Panc1 (cell line): ENCODE results near the gene TMEM98.

Experiments
- CTCF ChIP-seq: fragments of 450-650 bp; IDR thresholded peaks from 2 replicates; pipeline ENCODE4 v1.5.1; 2017; ENCODE audit warnings: mild to moderate bottlenecking
- POLR2AphosphoS5 ChIP-seq: IDR thresholded peaks from 2 replicates; pipeline ENCODE4 v1.6.1; 2012; ENCODE audit warnings: mild to moderate bottlenecking, low read depth, low read length, moderate library complexity
- REST ChIP-seq, 2 experiments: IDR thresholded peaks; 2 replicates each; pipeline ENCODE4 v1.6.1; 2011 to 2012; ENCODE audit warnings: low read depth in 2 of 2, control low read depth in 1 of 2, low read length in 1 of 2, mild to moderate bottlenecking in 1 of 2, moderate library complexity in 1 of 2; ENCODE audit not compliant: insufficient read depth in 1 of 2
- SIN3A ChIP-seq: IDR thresholded peaks from 2 replicates; pipeline ENCODE4 v1.6.1; 2012; ENCODE audit warnings: low read depth, mild to moderate bottlenecking, low read length, moderate library complexity, borderline replicate concordance; ENCODE audit not compliant: insufficient read depth
- TCF7L2 ChIP-seq: IDR thresholded peaks from 2 replicates; pipeline ENCODE4 v1.6.1; 2011; ENCODE audit warnings: mild to moderate bottlenecking, low read depth, low read length, inconsistent platforms

DNA sequence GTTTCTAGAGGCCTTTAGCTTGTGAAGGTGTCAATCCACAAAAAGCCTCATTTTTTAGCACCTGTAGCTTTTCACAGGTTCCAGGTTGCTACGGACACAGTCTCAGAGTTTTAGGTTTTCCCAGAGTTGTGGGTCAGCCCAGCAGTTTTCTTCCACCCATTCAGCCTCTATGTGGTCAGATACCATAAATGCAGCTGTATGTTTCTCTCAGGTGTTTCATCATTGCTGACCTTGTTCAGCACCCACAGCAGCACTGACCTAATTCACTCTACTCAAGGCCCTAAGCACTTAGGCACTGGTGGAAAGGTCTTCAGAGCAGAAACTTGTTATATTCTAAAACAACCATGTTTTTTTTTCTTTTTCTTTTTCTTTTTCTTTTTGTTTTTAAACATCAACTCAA, 48.7 kb downstream of the TMEM98 start:
- TF ChIP-seq CTCF (no peak), POLR2AphosphoS5 (no peak), REST (IDR thresholded peaks at IDR 0.05; ENCODE audit: insufficient read depth in 1 of 2, low read depth in 2 of 2, low read length in 1 of 2) (no peak), SIN3A (no peak), TCF7L2 (no peak)
